ENCODE measurements around the gene GRWD1.

GRWD1 gene

GRCh38 chr19:48424694-48425219, 21.0 kb upstream of the GRWD1 start:
- no peak for DNase-seq

GRCh38 chr19:48428670-48429069, 17.1 kb upstream of the GRWD1 start:
- no peak for DNase-seq

- no peak for DNase-seq
Observed at GRCh38 chr19:48433337-48433736, 12.4 kb upstream of the GRWD1 start.

GRCh38 chr19:48436586-48436985, 9.2 kb upstream of the GRWD1 start:
- DNase-seq = no peak

- no peak for DNase-seq
Observed at GRCh38 chr19:48441360-48442050, 4.3 kb upstream of the GRWD1 start.

- DNase-seq = no peak
Observed at GRCh38 chr19:48442116-48443035, 3.4 kb upstream of the GRWD1 start.

- no peak for DNase-seq
Observed at GRCh38 chr19:48443256-48443655, 2.5 kb upstream of the GRWD1 start.

GRCh38 chr19:48443731-48444128, 2.1 kb upstream of the GRWD1 start:
- DNase-seq = no peak

- no peak for DNase-seq
Observed at GRCh38 chr19:48444129-48444935, 1.5 kb upstream of the GRWD1 start.

GRCh38 chr19:48444936-48445200, 915 bp upstream of the GRWD1 start:
- no peak for DNase-seq

GRCh38 chr19:48445256-48445605, 552 bp upstream of the GRWD1 start:
- no peak for DNase-seq

GRCh38 chr19:48446579-48446978, 796 bp downstream of the GRWD1 start:
- DNase-seq = no peak

- DNase-seq = no peak
Observed at GRCh38 chr19:48448563-48448962, 2.8 kb downstream of the GRWD1 start.

GRCh38 chr19:48450441-48450840, 4.7 kb downstream of the GRWD1 start:
- no peak for DNase-seq

GRCh38 chr19:48450863-48451262, 5.1 kb downstream of the GRWD1 start:
- no peak for DNase-seq

GRCh38 chr19:48451624-48452023, 5.8 kb downstream of the GRWD1 start:
- no peak for DNase-seq

GRCh38 chr19:48452289-48453190, 6.8 kb downstream of the GRWD1 start:
- DNase-seq = no peak

GRCh38 chr19:48454150-48454730, 8.5 kb downstream of the GRWD1 start:
- DNase-seq = no peak

- no peak for DNase-seq
Observed at GRCh38 chr19:48455171-48455907, 9.6 kb downstream of the GRWD1 start, which contains the start of gene KCNJ14. Gene KCNJ14 (plus strand): TSS chr19:48455574. CDS start chr19:48461725, 6,151 bp downstream.

GRCh38 chr19:48455908-48456562, 10.3 kb downstream of the GRWD1 start:
- DNase-seq = no peak

- no peak for DNase-seq
Observed at GRCh38 chr19:48456864-48457263, 11.1 kb downstream of the GRWD1 start.
